Cerebellar cortex (tissue), 1 donor: Measurements from ENCODE around the gene FEM1A.

Source experiments
- DNase-seq: peaks from one replicate; pipeline ENCODE4 v3.0.0-alpha.2; 2015; ENCODE audit warnings: low spot score

FEM1A gene

GRCh38 chr19:4847190-4847973, 55.8 kb downstream of the FEM1A start:
- no peak for DNase-seq

- no peak for DNase-seq
Observed at GRCh38 chr19:4849019-4849418, 57.5 kb downstream of the FEM1A start.
